Spleen (tissue), 7 donors: ENCODE measurements around the gene MRPL16.

Experiments used
- CTCF ChIP-seq, 11 experiments: fragments of 200-600 bp in 7 of 11; fragments of 450-650 bp in 4 of 11; sonication (generic) in 4 of 11; IDR thresholded peaks in 8 of 11; conservative IDR thresholded peaks in 3 of 11; 1 replicate in 7 of 11; 2 replicates in 4 of 11; pipeline versions ENCODE4 v1.4.0 to v1.8.0; 2016 to 2021; ENCODE audit warnings: antibody characterized with exemption in 11 of 11, inconsistent platforms in 4 of 11, mild to moderate bottlenecking in 1 of 11
- POLR2A ChIP-seq, 3 donors: fragments of 450-650 bp; IDR thresholded peaks; one replicate each; pipeline ENCODE4 v1.5.1; 2017; ENCODE audit warnings: antibody characterized with exemption in 3 of 3, mild to moderate bottlenecking in 1 of 3
- donor health status: DM: no; HTN: no; CAD: no; lungs with moderate emphysema.
- donor health status: DM: no; HTN: no; CAD: no.
- donor health status: DM: no; HTN: no; CAD: no.

- TF ChIP-seq CTCF (IDR thresholded peaks at IDR 0.05 in 8 of 11, conservative IDR thresholded peaks at IDR 0.05 in 3 of 11) (no peak), POLR2A (IDR thresholded peaks at IDR 0.05) (no peak)
These were observed 18.8 kb upstream of the MRPL16 start for GRCh38 chr11:59829358-59829757.
